T1000 (cell line): ENCODE measurements around the gene VSTM4.

Experiments
- DNase-seq: peaks from one replicate; lab custom pipeline; 2025; ENCODE audit warnings: mixed read lengths; lab: John Stamatoyannopoulos, UW

The VSTM4 gene

DNA sequence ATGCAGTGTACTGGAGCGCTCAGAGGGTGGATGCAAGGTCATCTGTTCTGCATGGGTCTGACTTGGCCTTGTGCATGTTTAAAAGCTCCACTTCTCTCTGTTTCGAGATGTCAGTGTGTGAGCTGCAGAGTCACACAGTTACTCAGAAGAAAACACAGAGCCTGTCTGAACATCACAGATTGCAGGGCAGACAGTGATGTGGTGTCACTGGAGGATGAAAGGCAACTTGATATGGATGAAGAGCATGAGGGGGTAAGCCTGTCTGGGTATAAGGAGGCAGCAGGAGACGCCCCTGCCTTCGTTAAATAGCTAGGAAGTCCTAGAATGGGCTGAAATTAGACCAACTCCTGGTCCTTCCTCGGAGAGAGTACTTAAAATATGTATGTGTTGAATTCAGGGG lies 108.2 kb downstream of the VSTM4 start:
- no peak for DNase-seq

DNA sequence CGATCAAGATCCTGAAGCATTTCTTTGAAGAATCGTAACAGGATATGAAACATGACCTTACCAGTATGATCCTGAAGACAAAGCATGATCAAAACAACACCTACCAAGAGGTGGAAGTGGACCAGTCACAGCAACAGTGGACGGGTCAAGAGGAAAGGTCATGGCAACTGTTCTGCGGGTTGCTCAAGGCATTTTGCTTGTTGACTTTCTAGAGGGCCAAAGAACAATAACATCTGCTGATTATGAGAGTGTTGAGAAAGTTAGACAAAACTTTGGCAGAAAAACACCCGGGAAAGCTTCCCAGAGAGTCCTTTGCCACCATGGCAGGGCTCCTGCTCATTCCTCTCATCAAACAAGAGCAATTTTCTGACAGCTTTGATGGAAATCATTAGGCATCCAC lies 110.1 kb downstream of the VSTM4 start:
- no peak for DNase-seq

- DNase-seq, result no peak
Measured at GRCh38 chr10:49001870-49002672, 113.3 kb downstream of the VSTM4 start.

DNA sequence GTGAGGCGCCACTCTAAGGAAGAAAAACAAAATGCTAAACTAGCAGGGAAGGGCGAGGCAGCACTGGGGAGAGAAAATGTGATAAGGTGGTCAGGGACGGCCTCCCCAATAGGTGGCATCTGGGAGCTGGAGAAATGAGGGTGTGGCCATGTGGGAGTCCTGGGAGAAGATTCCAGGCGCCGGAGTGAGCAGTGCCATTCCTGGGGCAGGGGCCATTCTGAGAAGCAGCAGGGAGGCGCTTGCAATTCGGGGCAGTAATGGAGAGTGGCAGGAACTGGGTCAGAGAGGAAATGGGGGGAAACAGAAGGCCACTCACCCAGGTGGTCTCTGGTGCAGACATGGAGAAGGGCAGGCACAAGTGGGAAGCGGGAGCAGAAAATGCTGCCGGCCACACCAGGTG lies 113.9 kb downstream of the VSTM4 start:
- no peak for DNase-seq

DNA sequence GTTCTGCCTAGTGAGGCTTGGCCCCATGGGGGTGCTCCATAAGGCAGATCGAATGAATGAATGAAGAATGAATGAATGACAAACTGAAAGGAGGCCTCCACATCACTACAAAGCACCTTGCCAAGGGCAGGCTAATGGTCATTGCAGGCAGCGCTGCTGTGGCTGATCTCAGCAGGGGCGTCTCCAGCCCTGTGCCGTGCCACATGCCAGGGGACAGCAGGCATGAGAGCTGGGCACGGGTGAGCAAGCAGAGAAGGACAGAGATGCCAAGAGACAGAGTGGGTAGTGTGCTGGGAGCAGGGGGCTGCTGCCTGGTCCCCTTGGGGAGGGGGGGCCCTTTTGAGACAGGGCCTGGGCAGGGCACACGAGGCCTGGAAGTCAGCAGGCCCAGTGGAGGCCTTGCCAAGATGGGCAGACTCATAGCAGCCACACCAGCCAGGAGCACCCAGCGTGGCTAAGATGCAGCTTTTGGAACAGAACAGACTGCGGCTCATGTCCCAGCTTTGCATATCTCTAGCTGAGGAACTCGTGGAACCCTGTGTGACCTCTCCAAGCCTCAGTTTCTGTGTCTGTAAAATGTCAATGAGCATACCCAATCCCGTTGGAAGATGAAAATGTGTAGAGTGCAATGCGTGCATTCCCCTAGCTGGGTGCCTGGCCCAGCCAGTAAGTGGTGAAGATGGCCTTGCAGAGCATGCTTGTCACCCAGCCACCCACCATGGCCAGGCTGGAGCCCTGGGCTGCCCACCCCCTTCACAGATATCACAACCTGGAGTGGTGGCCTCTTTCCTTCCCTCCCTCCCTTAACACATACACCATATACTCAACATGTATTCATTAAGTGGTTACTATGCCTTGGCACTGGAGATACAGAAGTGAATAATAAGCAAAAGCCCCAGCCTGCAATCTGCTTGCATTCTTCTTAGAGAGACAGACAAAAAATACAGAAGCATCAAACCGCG lies 114.6 kb downstream of the VSTM4 start:
- no peak for DNase-seq

GRCh38 chr10:48999346-48999745 lies 116.0 kb downstream of the VSTM4 start:
- no peak for DNase-seq

GRCh38 chr10:48996329-48996728 lies 119.0 kb downstream of the VSTM4 start:
- no peak for DNase-seq

DNA sequence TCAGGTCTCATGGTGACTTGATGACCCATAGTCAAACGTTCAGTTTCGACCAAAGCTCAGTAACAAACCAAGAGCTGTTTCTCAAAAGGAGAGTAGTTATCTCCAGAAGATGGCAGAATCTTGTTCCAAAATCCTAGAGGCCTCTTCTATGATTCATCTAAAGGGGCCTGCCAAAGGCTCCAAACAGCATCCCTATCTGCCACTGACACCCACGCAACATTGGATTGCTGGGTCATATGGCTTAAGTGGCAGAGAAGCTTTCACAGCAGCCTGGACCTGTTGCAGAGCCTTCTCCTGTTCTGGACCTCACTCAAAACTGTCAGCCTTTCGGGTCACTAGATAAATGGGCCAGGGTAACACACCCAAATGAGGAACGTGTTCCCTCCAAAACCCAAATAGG lies 121.7 kb downstream of the VSTM4 start:
- DNase-seq, result no peak

DNA sequence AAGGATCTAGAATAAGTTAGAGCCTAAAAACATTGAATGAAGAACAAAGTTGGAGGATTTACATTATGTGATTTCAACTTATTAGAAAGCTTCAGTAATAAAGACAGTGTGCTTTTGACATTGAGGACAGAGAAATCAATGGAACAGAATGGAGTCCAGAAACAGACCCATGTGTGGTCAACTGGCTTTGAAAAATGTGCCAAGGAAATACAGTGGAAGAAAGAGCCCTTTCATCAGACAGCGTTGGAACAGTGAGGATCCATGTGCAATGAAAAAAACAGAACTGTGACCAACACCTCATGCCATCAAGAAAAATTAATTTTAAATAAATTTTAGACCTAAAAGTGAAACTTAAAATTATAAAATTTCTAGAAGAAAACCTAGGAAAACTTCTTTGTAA lies 125.1 kb downstream of the VSTM4 start:
- no peak for DNase-seq

- no peak for DNase-seq
Measured at GRCh38 chr10:48985621-48986158, 129.6 kb downstream of the VSTM4 start.

DNA sequence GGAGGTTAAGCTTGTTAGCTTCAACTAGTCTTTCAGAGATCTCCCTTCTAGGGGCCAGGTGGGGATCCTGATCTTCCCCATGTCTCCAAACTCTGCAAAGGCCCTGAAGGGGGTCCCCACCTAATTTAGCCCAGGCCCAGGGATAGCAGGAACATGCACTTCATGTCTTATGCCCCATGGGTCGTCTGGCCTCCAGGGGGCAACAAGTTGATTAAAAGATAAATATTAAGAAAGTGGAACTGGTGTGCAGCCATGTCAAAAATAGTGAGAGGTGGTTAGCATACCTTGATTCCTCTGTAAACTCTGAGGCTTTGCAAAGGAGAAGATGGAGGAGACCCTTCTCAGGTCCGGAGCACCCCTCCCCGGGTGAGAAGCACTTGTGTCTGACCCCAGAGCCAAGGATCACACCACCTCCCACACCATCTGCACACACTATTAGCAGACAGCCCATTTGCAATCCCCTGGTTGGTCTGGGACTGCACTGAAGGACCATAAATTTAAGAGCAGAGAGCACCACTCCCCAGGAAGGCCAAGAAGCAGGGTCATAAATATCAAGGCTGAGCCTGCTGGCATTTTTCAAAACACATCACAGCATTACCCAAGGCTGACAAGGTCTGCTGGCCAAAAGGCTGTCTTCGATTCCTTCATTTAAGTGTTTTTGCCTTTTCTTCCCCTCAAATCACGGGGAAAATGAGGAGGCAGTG lies 131.5 kb downstream of the VSTM4 start:
- no peak for DNase-seq

DNA sequence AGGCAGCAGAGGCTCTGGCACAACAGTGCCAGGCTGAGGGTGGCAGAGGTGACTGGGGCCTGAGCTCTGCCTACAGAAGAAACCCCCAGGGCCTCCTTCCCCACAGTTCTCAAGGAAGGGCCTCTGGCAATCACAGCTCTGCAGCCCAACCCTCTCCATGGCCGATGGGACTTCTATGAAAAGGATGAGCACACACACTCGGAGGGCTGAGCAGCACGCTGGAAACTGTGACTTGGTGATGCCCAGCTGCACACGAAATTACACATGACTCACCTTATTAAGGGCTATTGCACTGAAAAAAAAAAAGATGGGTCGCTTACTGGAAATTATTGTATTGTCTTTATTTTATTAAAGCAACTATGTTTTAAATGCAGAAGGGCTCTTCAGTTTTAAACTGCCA lies 132.7 kb downstream of the VSTM4 start:
- DNase-seq, result no peak

DNA sequence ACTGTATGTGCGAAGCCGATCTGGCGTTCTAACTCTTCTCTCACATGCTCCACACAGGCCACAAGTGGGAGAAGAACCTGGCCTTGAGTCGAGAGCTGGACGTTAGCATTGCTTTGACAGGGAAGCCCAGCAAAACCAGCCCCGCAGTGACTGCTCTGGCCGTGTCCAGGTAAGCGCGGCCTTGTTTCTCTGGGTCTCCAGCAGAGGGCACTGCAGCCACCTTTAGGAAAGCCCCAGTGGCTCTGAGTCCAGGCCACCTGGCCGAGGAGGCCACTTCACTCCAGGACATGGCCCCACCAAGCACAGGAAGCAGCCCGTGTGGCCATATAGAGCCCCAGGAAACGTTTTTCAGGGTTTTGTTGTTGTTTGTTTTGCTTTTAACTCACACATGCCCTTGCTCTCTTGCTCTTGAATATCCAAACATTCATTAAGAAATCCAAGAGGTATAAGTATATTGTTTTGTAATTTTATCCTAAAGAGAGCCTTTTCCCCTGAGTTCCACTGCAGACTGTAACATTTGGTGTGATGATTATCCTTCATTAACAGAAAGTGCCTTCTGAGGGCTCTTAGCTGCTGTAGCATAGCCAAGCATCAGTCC lies 133.9 kb downstream of the VSTM4 start:
- DNase-seq, result no peak

- no peak for DNase-seq
Measured at GRCh38 chr10:48978318-48978717, 137.0 kb downstream of the VSTM4 start.

GRCh38 chr10:48976196-48976595 lies 139.1 kb downstream of the VSTM4 start:
- DNase-seq, result no peak

- no peak for DNase-seq
Measured at GRCh38 chr10:48974510-48975156, 140.7 kb downstream of the VSTM4 start.

GRCh38 chr10:48973065-48973464 lies 142.3 kb downstream of the VSTM4 start:
- no peak for DNase-seq

- no peak for DNase-seq
Measured at GRCh38 chr10:48970654-48971053, 144.7 kb downstream of the VSTM4 start.

- DNase-seq, result no peak
Measured at GRCh38 chr10:48970046-48970445, 145.3 kb downstream of the VSTM4 start.

DNA sequence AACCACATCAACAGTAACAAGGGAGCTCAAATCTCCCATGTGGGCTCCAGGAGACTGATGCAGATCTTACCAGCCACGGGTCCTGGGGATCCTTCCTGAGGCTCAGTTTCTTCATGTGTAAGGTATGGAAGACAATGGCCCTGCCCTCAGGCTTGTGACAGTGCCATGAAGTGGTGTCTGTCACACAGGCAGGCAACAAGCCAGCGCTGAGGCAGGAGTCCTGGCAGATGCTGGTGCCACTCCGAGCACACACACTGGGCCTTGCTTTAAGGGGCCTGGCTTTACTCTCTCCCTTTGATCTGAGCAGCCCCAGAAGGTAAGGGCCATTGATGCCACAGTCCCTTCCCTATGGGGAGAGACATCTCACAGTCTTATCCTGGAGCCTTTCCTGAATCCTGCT lies 147.3 kb downstream of the VSTM4 start:
- no peak for DNase-seq

DNA sequence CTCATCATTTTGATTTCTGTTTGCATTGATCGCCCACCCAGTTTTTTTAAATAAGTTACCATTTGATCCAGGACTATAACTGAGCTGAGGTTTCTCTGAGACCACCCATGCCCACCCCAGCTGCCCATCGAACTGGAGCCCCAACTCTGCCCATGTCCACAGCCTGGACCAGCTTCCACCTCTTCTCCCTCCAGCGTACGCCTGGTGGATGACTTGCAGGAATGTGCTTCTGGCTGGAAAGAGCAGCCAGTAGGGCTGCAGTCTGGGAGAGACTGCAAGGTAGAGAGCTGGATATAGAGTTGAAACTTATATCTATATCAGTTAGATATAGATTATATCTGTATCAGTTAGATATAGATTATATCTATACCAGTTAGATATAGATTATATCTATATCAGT lies 149.9 kb downstream of the VSTM4 start:
- DNase-seq, result no peak
